ENCODE measurements around the gene CLIC5.

DNA sequence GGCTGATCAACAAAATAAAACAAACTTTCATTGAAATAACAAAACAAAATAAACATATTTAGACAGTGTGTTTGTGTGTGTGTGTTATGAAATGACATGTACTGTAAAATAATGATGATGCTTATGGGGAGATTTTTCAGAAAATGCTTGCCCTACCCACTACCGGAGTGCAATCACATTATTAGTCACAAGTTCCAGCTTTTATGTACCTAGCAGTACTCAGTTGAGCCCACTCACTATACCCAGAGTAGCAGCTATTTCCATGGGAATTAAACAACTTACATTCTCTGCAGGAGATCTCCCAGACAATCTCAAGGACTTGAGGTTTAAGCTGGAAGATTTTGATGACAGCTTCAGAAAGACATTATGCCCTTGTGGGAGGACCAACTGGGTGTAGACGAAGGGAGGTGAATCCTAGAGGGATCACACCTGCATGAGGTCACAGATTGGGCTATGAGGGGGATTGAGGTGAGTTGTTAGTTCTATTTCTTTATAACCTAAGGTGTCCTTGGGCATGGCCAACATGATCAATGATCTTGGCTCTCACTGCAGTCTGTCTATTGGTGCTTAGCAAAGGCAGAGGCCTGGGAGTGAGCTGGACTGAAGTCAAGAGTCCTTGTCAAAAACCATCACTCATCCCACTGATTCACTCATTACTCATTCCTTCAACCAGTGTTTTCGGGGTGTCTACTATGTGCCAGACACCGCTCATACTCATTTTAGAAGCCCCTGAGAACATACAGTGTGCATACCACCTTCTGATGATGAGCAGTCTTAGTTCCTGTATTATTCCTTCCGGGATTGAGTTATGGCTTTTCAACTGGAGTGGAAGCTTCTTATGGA is 6.7 kb upstream of the CLIC5 start:
- TF ChIP-seq, protein P1, sequence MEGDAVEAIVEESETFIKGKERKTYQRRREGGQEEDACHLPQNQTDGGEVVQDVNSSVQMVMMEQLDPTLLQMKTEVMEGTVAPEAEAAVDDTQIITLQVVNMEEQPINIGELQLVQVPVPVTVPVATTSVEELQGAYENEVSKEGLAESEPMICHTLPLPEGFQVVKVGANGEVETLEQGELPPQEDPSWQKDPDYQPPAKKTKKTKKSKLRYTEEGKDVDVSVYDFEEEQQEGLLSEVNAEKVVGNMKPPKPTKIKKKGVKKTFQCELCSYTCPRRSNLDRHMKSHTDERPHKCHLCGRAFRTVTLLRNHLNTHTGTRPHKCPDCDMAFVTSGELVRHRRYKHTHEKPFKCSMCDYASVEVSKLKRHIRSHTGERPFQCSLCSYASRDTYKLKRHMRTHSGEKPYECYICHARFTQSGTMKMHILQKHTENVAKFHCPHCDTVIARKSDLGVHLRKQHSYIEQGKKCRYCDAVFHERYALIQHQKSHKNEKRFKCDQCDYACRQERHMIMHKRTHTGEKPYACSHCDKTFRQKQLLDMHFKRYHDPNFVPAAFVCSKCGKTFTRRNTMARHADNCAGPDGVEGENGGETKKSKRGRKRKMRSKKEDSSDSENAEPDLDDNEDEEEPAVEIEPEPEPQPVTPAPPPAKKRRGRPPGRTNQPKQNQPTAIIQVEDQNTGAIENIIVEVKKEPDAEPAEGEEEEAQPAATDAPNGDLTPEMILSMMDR (IDR thresholded peaks at IDR 0.05) = no peak
- TF ChIP-seq POLR2AphosphoS5 (IDR thresholded peaks at IDR 0.05) (no peak), POLR2A (IDR thresholded peaks at IDR 0.05) (no peak)
